SW480 (cell line): ENCODE measurements around the gene TMCC3.
"Not testable (repeated sequence)": the region's sequence is repeated elsewhere in the genome, so short reads cannot be mapped to it uniquely, and the experiment has no call there.

Experiments
- DNase-seq: peaks from one replicate; pipeline ENCODE4 v3.0.0-alpha.2; 2016; ENCODE audit warnings: low spot score

The TMCC3 gene

GRCh38 chr12:94633401-94633800, 17.0 kb downstream of the TMCC3 start:
- no peak for DNase-seq

- DNase-seq, result no peak
Measured at GRCh38 chr12:94631058-94631457, 19.3 kb downstream of the TMCC3 start.

- DNase-seq, result no peak
Measured at GRCh38 chr12:94628819-94629472, 21.4 kb downstream of the TMCC3 start.

GRCh38 chr12:94628369-94628768, 22.0 kb downstream of the TMCC3 start:
- no peak for DNase-seq

GRCh38 chr12:94625531-94625930, 24.8 kb downstream of the TMCC3 start:
- DNase-seq, result no peak

GRCh38 chr12:94623161-94623920, 27.0 kb downstream of the TMCC3 start:
- DNase-seq, result no peak

GRCh38 chr12:94622475-94622874, 27.9 kb downstream of the TMCC3 start:
- DNase-seq, result no peak

GRCh38 chr12:94621662-94622359, 28.5 kb downstream of the TMCC3 start:
- peak; percentile 61 for DNase-seq

GRCh38 chr12:94620621-94621020, 29.7 kb downstream of the TMCC3 start:
- peak; percentile 18 for DNase-seq

- DNase-seq, result peak; percentile 46
Measured at GRCh38 chr12:94618995-94619695, 31.2 kb downstream of the TMCC3 start.

GRCh38 chr12:94617101-94617500, 33.3 kb downstream of the TMCC3 start:
- DNase-seq, result no peak

GRCh38 chr12:94616203-94616729, 34.1 kb downstream of the TMCC3 start:
- no peak for DNase-seq

GRCh38 chr12:94615260-94616181, 34.8 kb downstream of the TMCC3 start:
- DNase-seq, result no peak

GRCh38 chr12:94614288-94614721, 36.1 kb downstream of the TMCC3 start:
- no peak for DNase-seq

GRCh38 chr12:94609917-94610443, 40.4 kb downstream of the TMCC3 start:
- DNase-seq, result no peak

- not testable (repeated sequence) for DNase-seq
Measured at GRCh38 chr12:94606810-94607209, 43.5 kb downstream of the TMCC3 start.

GRCh38 chr12:94604366-94604698, 46.0 kb downstream of the TMCC3 start:
- DNase-seq, result no peak

- DNase-seq, result peak; percentile 31
Measured at GRCh38 chr12:94603434-94604365, 46.7 kb downstream of the TMCC3 start.

- DNase-seq, result no peak
Measured at GRCh38 chr12:94602024-94602423, 48.3 kb downstream of the TMCC3 start.

GRCh38 chr12:94601307-94601706, 49.0 kb downstream of the TMCC3 start:
- DNase-seq, result not testable (repeated sequence)
